Measurements from ENCODE around the gene TSC22D4. TPM values are rescaled to one million over a fixed set of nuclear protein-coding genes. Genes with fewer than 3 reads are reported as not detected.

The TSC22D4 gene
- total and polyA plus RNA-seq, 4 experiments from 2014 or later: 30.0 to 154 (median 89.1) TPM

DNA sequence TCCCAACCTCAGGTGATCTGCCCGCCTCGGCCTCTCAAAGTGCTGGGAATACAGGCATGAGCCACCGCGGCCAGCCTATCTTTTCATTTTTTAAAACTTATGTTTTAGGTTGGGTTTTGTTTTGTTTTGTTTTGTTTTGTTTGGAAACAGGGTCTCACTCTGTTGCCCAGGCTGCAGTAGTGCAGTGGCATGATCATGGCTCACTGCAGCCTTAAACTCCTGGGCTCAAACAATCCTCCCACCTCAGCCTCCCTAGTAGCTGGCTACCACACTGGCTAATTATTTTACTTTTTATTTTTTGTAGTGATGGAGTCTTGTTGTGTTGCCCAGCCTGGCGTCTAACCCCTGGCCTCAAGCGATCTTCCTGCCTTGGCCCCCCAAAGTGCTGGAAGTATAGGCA, 40.6 kb upstream of the TSC22D4 start:
- no peaks in the 10 kb centered on the region for H3K36me3 Mint-ChIP-seq
- H3K27ac ChIP-seq (ENCODE audit: low read depth, low read length): no peak overlapping the region
- no peaks in the 10 kb centered on the region for H3K27me3 Mint-ChIP-seq
- H3K9me3 Mint-ChIP-seq: no peaks in the 10 kb centered on the region
- H3K27ac Mint-ChIP-seq: no peak overlapping the region
- ChIA-PET POLR2A (ENCODE audit: partially characterized antibody) (interaction anchor here (0.9 kb wide), 1 partner anchor 66 kb away, joined by 3 read pairs; no protein-coding TSS in a partner anchor), CTCF (ENCODE audit: partially characterized antibody) (interaction anchor here (0.6 to 1.6 kb wide), 6 partner anchors 15 to 64 kb away, joined by 3 to 5 read pairs (median 4); partner anchors contain the start of gene NYAP1)
- H3K36me3 ChIP-seq (ENCODE audit: insufficient read depth, low read length): no peaks in the 10 kb centered on the region
- peaks cover 20 to 35% (median 27%) of the 10 kb centered on the region in 4 donors for H3K4me1 Mint-ChIP-seq
- H3K9me3 ChIP-seq (ENCODE audit: control insufficient read depth in 1 of 2, low read length in 2 of 2): no peaks in the 10 kb centered on the region
- H3K4me3 Mint-ChIP-seq: no peak overlapping the region
- H3K27me3 ChIP-seq (ENCODE audit: insufficient read depth, low read length): no peaks in the 10 kb centered on the region
- intact Hi-C loops (cut with micrococcal nuclease): no loop called here
- H3K4me3 ChIP-seq (ENCODE audit: low read length in 2 of 2): no peak overlapping the region
- no peak for DNase-seq
- H3K4me1 ChIP-seq (ENCODE audit: insufficient read depth, low read length): peaks cover 30% of the 10 kb centered on the region

GRCh38 chr7:100517305-100517704, 38.3 kb upstream of the TSC22D4 start:
- CTCF ChIA-PET (ENCODE audit: partially characterized antibody): interaction anchor here (1.1 to 3.7 kb wide), 6 partner anchors 14 to 48 kb away, joined by 3 to 40 read pairs (median 6); no protein-coding TSS in a partner anchor
- H3K4me1 Mint-ChIP-seq: peaks cover 21 to 47% (median 30%) of the 10 kb centered on the region in 4 donors
- H3K27ac Mint-ChIP-seq: peak overlapping the region in 1 of 7 donors; percentile 37
- intact Hi-C loops (cut with micrococcal nuclease): no loop called here
- peaks cover 30% of the 10 kb centered on the region for H3K4me1 ChIP-seq (ENCODE audit: insufficient read depth, low read length)
- no peaks in the 10 kb centered on the region for H3K27me3 ChIP-seq (ENCODE audit: insufficient read depth, low read length)
- DNase-seq: no peak
- no peaks in the 10 kb centered on the region for H3K9me3 ChIP-seq (ENCODE audit: control insufficient read depth in 1 of 2, low read length in 2 of 2)
- no peaks in the 10 kb centered on the region for H3K36me3 ChIP-seq (ENCODE audit: insufficient read depth, low read length)
- POLR2A ChIA-PET (ENCODE audit: partially characterized antibody): interaction anchor here (1.0 to 2.9 kb wide), 10 partner anchors 16 to 88 kb away, joined by 3 to 37 read pairs (median 8); partner anchors contain the start of genes AGFG2, FBXO24, LRCH4 and ZCWPW1
- H3K36me3 Mint-ChIP-seq: no peaks in the 10 kb centered on the region
- no peaks in the 10 kb centered on the region for H3K27me3 Mint-ChIP-seq
- H3K9me3 Mint-ChIP-seq: no peaks in the 10 kb centered on the region
- peak overlapping the region in 4 of 8 donors; percentile 14 to 54 (median 44) for H3K4me3 Mint-ChIP-seq
- no peak overlapping the region for H3K4me3 ChIP-seq (ENCODE audit: low read length in 2 of 2)
- no peak overlapping the region for H3K27ac ChIP-seq (ENCODE audit: low read depth, low read length)

- intact Hi-C loops (cut with micrococcal nuclease): loop anchor here (1.0 kb wide), 3 partner anchors 22 to 43 kb away; partner anchors contain the start of gene NYAP1
- H3K9me3 Mint-ChIP-seq: no peaks in the 10 kb centered on the region
- POLR2A ChIA-PET (ENCODE audit: partially characterized antibody): interaction anchor here (0.5 to 2.9 kb wide), 22 partner anchors 10 to 359 kb away, joined by 3 to 37 read pairs (median 5); partner anchors contain the start of genes AGFG2, FBXO24, LRCH4 and MEPCE
- Histone ChIP-seq H3K27me3 (ENCODE audit: insufficient read depth, low read length) (no peaks in the 10 kb centered on the region), H3K4me3 (ENCODE audit: low read length in 2 of 2) (peak overlapping the region in 1 of 2 donors; percentile 33), H3K27ac (ENCODE audit: low read depth, low read length) (peak overlapping the region; percentile 24), H3K36me3 (ENCODE audit: insufficient read depth, low read length) (no peaks in the 10 kb centered on the region), H3K4me1 (ENCODE audit: insufficient read depth, low read length) (peaks cover 30% of the 10 kb centered on the region), H3K9me3 (ENCODE audit: control insufficient read depth in 1 of 2, low read length in 2 of 2) (no peaks in the 10 kb centered on the region)
- CTCF ChIA-PET (ENCODE audit: partially characterized antibody): interaction anchor here (0.6 to 3.7 kb wide), 16 partner anchors 10 to 71 kb away, joined by 3 to 40 read pairs (median 4); partner anchors contain the start of genes AGFG2 and FBXO24
- H3K4me3 Mint-ChIP-seq: peak overlapping the region; percentile 61 to 83 (median 78)
- H3K27ac Mint-ChIP-seq: peak overlapping the region; percentile 72 to 89 (median 82)
- peaks cover 21 to 47% (median 28%) of the 10 kb centered on the region in 4 donors for H3K4me1 Mint-ChIP-seq
- no peaks in the 10 kb centered on the region for H3K36me3 Mint-ChIP-seq
- peak; percentile 74 to 82 (median 80) for DNase-seq
- H3K27me3 Mint-ChIP-seq: no peaks in the 10 kb centered on the region
Measured at GRCh38 chr7:100516135-100516812, 37.3 kb upstream of the TSC22D4 start.

- H3K9me3 ChIP-seq (ENCODE audit: control insufficient read depth in 1 of 2, low read length in 2 of 2): no peaks in the 10 kb centered on the region
- Mint-ChIP-seq H3K27me3 (no peaks in the 10 kb centered on the region), H3K9me3 (no peaks in the 10 kb centered on the region), H3K27ac (peak overlapping the region in 3 of 7 donors; percentile 40 to 82 (median 71)), H3K4me1 (peaks cover 21 to 44% (median 29%) of the 10 kb centered on the region in 4 donors), H3K4me3 (peak overlapping the region in 4 of 8 donors; percentile 10 to 78 (median 56)), H3K36me3 (no peaks in the 10 kb centered on the region)
- H3K4me3 ChIP-seq (ENCODE audit: low read length in 2 of 2): no peak overlapping the region
- intact Hi-C loops (cut with micrococcal nuclease): no loop called here
- DNase-seq: no peak
- no peak overlapping the region for H3K27ac ChIP-seq (ENCODE audit: low read depth, low read length)
- ChIA-PET CTCF (ENCODE audit: partially characterized antibody) (interaction anchor here (1.0 to 3.7 kb wide), 5 partner anchors 22 to 49 kb away, joined by 3 to 40 read pairs (median 11); no protein-coding TSS in a partner anchor), POLR2A (ENCODE audit: partially characterized antibody) (interaction anchor here (0.8 to 2.9 kb wide), 9 partner anchors 13 to 71 kb away, joined by 3 to 26 read pairs (median 15); partner anchors contain the start of genes FBXO24, LRCH4 and TSC22D4)
- no peaks in the 10 kb centered on the region for H3K36me3 ChIP-seq (ENCODE audit: insufficient read depth, low read length)
- H3K4me1 ChIP-seq (ENCODE audit: insufficient read depth, low read length): peaks cover 30% of the 10 kb centered on the region
- no peaks in the 10 kb centered on the region for H3K27me3 ChIP-seq (ENCODE audit: insufficient read depth, low read length)
Measured at GRCh38 chr7:100515072-100515532, 36.1 kb upstream of the TSC22D4 start.

DNA sequence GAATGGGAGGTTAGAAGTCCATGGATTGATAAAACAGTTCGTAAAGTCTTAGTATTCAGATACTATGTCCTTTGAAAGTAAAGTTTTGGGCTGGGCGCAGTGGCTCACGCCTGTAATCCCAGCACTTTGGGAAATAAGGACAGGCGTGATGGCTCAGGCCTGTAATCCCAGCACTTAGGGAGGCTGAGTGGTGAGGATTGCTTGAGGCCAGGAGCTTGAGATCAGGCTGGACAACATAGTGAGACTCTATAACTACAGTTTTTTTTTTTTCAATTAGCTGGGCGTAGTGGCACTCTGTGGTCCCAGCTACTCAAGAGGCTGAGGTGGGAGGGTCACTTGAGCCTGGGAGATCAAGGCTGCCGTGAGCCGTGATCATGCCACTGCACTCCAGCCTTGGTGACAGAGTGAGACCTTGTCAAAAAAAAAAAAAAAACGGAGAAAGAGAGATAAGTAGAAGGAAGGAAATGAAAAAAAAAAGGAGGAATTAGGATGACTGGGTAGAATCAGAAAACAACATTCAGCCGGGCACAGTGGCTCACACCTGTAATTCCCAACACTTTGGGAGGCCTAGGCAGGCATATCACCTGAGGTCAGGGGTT, 34.3 kb upstream of the TSC22D4 start:
- H3K4me3 ChIP-seq (ENCODE audit: low read length in 2 of 2): no peak overlapping the region
- no peaks in the 10 kb centered on the region for H3K36me3 ChIP-seq (ENCODE audit: insufficient read depth, low read length)
- no peak overlapping the region for H3K27ac ChIP-seq (ENCODE audit: low read depth, low read length)
- H3K27me3 ChIP-seq (ENCODE audit: insufficient read depth, low read length): no peaks in the 10 kb centered on the region
- intact Hi-C loops (cut with micrococcal nuclease): no loop called here
- no peaks in the 10 kb centered on the region for H3K9me3 ChIP-seq (ENCODE audit: control insufficient read depth in 1 of 2, low read length in 2 of 2)
- no peaks in the 10 kb centered on the region for H3K36me3 Mint-ChIP-seq
- no peak for DNase-seq
- H3K4me1 ChIP-seq (ENCODE audit: insufficient read depth, low read length): peaks cover 30% of the 10 kb centered on the region
- POLR2A ChIA-PET (ENCODE audit: partially characterized antibody): no interaction called here
- H3K4me1 Mint-ChIP-seq: peaks cover 20 to 41% (median 29%) of the 10 kb centered on the region in 4 donors
- H3K27me3 Mint-ChIP-seq: no peaks in the 10 kb centered on the region
- CTCF ChIA-PET (ENCODE audit: partially characterized antibody): interaction anchor here (0.7 to 1.2 kb wide), 3 partner anchors 31 to 52 kb away, joined by 3 to 7 read pairs (median 4); no protein-coding TSS in a partner anchor
- no peak overlapping the region for H3K4me3 Mint-ChIP-seq
- no peaks in the 10 kb centered on the region for H3K9me3 Mint-ChIP-seq
- peak overlapping the region in 1 of 7 donors; percentile 12 for H3K27ac Mint-ChIP-seq

DNA sequence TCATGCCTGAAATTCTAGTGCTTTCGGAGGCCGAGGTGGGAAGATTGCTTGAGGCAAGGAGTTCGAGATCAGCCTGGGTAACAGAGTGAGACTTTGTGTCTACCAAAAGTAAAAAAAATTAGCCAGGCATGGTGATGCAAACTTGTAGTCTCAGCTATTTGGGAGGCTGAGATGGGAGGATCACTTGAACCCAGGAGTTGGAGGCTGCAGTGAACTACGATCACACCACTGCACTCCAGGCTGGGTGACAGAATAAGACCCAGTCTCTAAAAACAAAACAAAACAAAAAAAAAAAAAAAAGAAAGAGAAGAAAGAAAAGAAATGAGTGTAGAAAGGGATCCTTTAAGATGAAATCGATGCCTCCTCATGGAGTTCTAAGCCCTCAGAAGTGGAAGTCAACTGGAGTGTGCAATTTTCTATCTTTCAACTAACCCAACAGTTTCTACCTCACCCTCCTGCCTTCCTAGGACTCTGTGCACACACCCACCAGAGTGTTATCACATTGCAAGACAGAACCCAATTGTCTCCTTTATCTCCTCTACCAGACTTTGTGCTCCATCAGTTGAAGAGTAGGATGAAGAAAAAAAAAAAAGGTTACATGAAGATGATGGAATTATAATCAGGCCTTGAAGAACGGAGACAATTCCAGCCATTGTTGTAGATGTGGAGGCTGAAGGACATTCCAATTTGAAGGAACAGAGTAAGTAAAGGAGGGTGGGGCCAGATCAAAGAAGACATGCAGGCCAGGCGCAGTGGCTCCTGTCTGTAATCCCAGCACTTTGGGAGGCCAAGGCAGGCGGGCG, 31.6 kb upstream of the TSC22D4 start:
- ChIA-PET CTCF (ENCODE audit: partially characterized antibody) (interaction anchor here (1.4 kb wide), 1 partner anchor 49 kb away, joined by 4 read pairs; no protein-coding TSS in a partner anchor), POLR2A (ENCODE audit: partially characterized antibody) (interaction anchor here (0.8 kb wide), 1 partner anchor 17 kb away, joined by 3 read pairs; no protein-coding TSS in a partner anchor)
- intact Hi-C loops (cut with micrococcal nuclease): no loop called here
- H3K27ac ChIP-seq (ENCODE audit: low read depth, low read length): no peak overlapping the region
- Mint-ChIP-seq H3K36me3 (no peaks in the 10 kb centered on the region), H3K27ac (no peak overlapping the region), H3K4me3 (no peak overlapping the region), H3K9me3 (no peaks in the 10 kb centered on the region), H3K4me1 (peaks cover 11 to 20% (median 13%) of the 10 kb centered on the region in 4 donors), H3K27me3 (peaks cover 0 to 2% of the 10 kb centered on the region in 2 donors)
- H3K4me1 ChIP-seq (ENCODE audit: insufficient read depth, low read length): peaks cover 9% of the 10 kb centered on the region
- no peak overlapping the region for H3K4me3 ChIP-seq (ENCODE audit: low read length in 2 of 2)
- no peaks in the 10 kb centered on the region for H3K36me3 ChIP-seq (ENCODE audit: insufficient read depth, low read length)
- DNase-seq: no peak
- no peaks in the 10 kb centered on the region for H3K9me3 ChIP-seq (ENCODE audit: control insufficient read depth in 1 of 2, low read length in 2 of 2)
- no peaks in the 10 kb centered on the region for H3K27me3 ChIP-seq (ENCODE audit: insufficient read depth, low read length)
